Stomach (tissue), 9 donors: ENCODE data around the gene ING3. TPM values are rescaled to one million over a fixed set of nuclear protein-coding genes. Genes with fewer than 3 reads are reported as not detected.

Source experiments
- DNase-seq, 2 donors: peaks; one replicate each; pipeline versions ENCODE4 v3.0.0 to v3.0.0-alpha.2; 2013 to 2019
- H3K27ac ChIP-seq, 5 donors: fragments of 200-600 bp in 4 of 5; sonication (generic) in 4 of 5; one replicate each; pipeline ENCODE4 v1.5.1; 2013 to 2019; ENCODE audit warnings: mild to moderate bottlenecking in 1 of 5, moderate library complexity in 1 of 5
- H3K27me3 ChIP-seq, 3 donors: fragments of 200-600 bp; sonication (generic); one replicate each; pipeline ENCODE4 v1.5.1; 2017 to 2019; ENCODE audit warnings: mixed run types in 1 of 3
- H3K36me3 ChIP-seq, 4 donors: fragments of 200-600 bp; sonication (generic); 1 replicate in 3 of 4; 2 replicates in 1 of 4; pipeline ENCODE4 v1.5.1; 2016 to 2019
- H3K4me1 ChIP-seq, 4 donors: fragments of 200-600 bp; sonication (generic); one replicate each; pipeline ENCODE4 v1.5.1; 2016 to 2019
- H3K4me3 ChIP-seq, 4 donors: fragments of 200-600 bp; sonication (generic) in 3 of 4; one replicate each; pipeline ENCODE4 v1.5.1; 2016 to 2019; ENCODE audit warnings: mild to moderate bottlenecking in 1 of 4
- H3K9me3 ChIP-seq, 4 donors: fragments of 200-600 bp; sonication (generic); one replicate each; pipeline ENCODE4 v1.5.1; 2016 to 2019
- CTCF ChIP-seq, 7 experiments: fragments of 450-650 bp in 4 of 7; fragments of 200-600 bp in 3 of 7; sonication (generic) in 3 of 7; IDR thresholded peaks; one replicate each; pipeline ENCODE4 v1.5.1; 2016 to 2019; ENCODE audit warnings: antibody characterized with exemption in 7 of 7, control low read depth in 2 of 7, mild to moderate bottlenecking in 1 of 7
- EP300 ChIP-seq: sonication (generic); formaldehyde crosslinking; IDR thresholded peaks from one replicate; pipeline ENCODE4 v1.6.1; 2017; ENCODE audit warnings: antibody characterized with exemption
- POLR2A ChIP-seq, 4 donors: fragments of 450-650 bp; IDR thresholded peaks; one replicate each; pipeline ENCODE4 v1.6.1; 2016; ENCODE audit warnings: antibody characterized with exemption in 4 of 4, control low read depth in 2 of 4, mild to moderate bottlenecking in 1 of 4, moderate library complexity in 1 of 4
- POLR2AphosphoS5 ChIP-seq, 3 donors: sonication (generic); formaldehyde crosslinking; IDR thresholded peaks; one replicate each; pipeline ENCODE4 v1.6.1; 2016; ENCODE audit warnings: antibody characterized with exemption in 3 of 3
- WGBS, 5 donors: extraction: QIAGEN DNeasy Blood & Tissue Kit in 3 of 5; methylation state at CpG; one replicate each; pipeline versions ENCODE4 v1.1.5 to v1.1.7; 2013 to 2018; 5-methylcytosine and 5-hydroxymethylcytosine counted together
- intact Hi-C: fragments of 100-400 bp; cut with DNase I; formaldehyde crosslinking; loops from one replicate; pipeline ENCODE4 v1.15.1; 2023; ENCODE audit warnings: low total_unique reads
- polyA plus RNA-seq, 3 donors: library from polyadenylated mRNA; stranded (reverse); fragments of 200-250 nt; gene quantifications; one replicate each; pipeline ENCODE4 v1.2.3, GENCODE V29; 2013
- total RNA-seq, 5 donors: library from RNA; depleted of rRNA; stranded (reverse); fragments of >200 nt; gene quantifications; one replicate each; pipeline versions ENCODE4 v1.1.0 to v1.2.3, GENCODE V29; 2014 to 2016
- donor health status: healthy with polysubstance abuse.
- donor health status: Bipolar disorder and iron deficiency.
- donor health status: healthy.

The ING3 gene
- total and polyA plus RNA-seq, 8 donors = 6.3 to 37.1 (median 16.2) TPM

- no peak overlapping the region for H3K4me3 ChIP-seq
- no peak for TF ChIP-seq CTCF (IDR thresholded peaks at IDR 0.05)
- TF ChIP-seq EP300 = no peak
- TF ChIP-seq POLR2AphosphoS5 (IDR thresholded peaks at IDR 0.05) = no peak
- TF ChIP-seq POLR2A (IDR thresholded peaks at IDR 0.05) = no peak
- no peak for DNase-seq
- H3K9me3 ChIP-seq = no peaks in the 10 kb centered on the region
- no peaks in the 10 kb centered on the region for H3K27me3 ChIP-seq
- no peaks in the 10 kb centered on the region for H3K4me1 ChIP-seq
- intact Hi-C loops = no loop called here
- no peak overlapping the region for H3K27ac ChIP-seq
- no peaks in the 10 kb centered on the region for H3K36me3 ChIP-seq
- 66 to 84% (median 74%) methylated on average over 2 of the region's 2 CpGs for WGBS, 5 donors
These were observed 25.7 kb upstream of the ING3 start for GRCh38 chr7:120924837-120925236.

GRCh38 chr7:120925392-120925791 is 25.2 kb upstream of the ING3 start:
- H3K36me3 ChIP-seq = no peaks in the 10 kb centered on the region
- TF ChIP-seq EP300 = no peak
- TF ChIP-seq POLR2AphosphoS5 (IDR thresholded peaks at IDR 0.05) = no peak
- no peak for TF ChIP-seq CTCF (IDR thresholded peaks at IDR 0.05)
- no peak for TF ChIP-seq POLR2A (IDR thresholded peaks at IDR 0.05)
- no peaks in the 10 kb centered on the region for H3K9me3 ChIP-seq
- H3K27me3 ChIP-seq = no peaks in the 10 kb centered on the region
- WGBS, 5 donors = 81 to 88% (median 83%) methylated on average over 5 of the region's 5 CpGs
- DNase-seq = no peak
- H3K27ac ChIP-seq = no peak overlapping the region
- no peaks in the 10 kb centered on the region for H3K4me1 ChIP-seq
- H3K4me3 ChIP-seq = no peak overlapping the region
- intact Hi-C loops = no loop called here

GRCh38 chr7:120926943-120927346 is 23.6 kb upstream of the ING3 start:
- DNase-seq = no peak
- Histone ChIP-seq H3K27ac (no peak overlapping the region), H3K4me1 (no peaks in the 10 kb centered on the region), H3K4me3 (no peak overlapping the region), H3K27me3 (no peaks in the 10 kb centered on the region), H3K9me3 (no peaks in the 10 kb centered on the region), H3K36me3 (no peaks in the 10 kb centered on the region)
- no peak for TF ChIP-seq POLR2AphosphoS5 (IDR thresholded peaks at IDR 0.05)
- no peak for TF ChIP-seq EP300
- no peak for TF ChIP-seq CTCF (IDR thresholded peaks at IDR 0.05)
- TF ChIP-seq POLR2A (IDR thresholded peaks at IDR 0.05) = no peak
- intact Hi-C loops = no loop called here
- WGBS, 5 donors = 28 to 45% (median 40%) methylated on average over 2 of the region's 2 CpGs

- H3K4me1 ChIP-seq = no peaks in the 10 kb centered on the region
- WGBS, 5 donors = 80 to 91% (median 88%) methylated on average over 2 of the region's 2 CpGs
- no peak overlapping the region for H3K27ac ChIP-seq
- no peak overlapping the region for H3K4me3 ChIP-seq
- DNase-seq = no peak
- TF ChIP-seq CTCF (IDR thresholded peaks at IDR 0.05) (no peak), POLR2AphosphoS5 (IDR thresholded peaks at IDR 0.05) (no peak), EP300 (no peak), POLR2A (IDR thresholded peaks at IDR 0.05) (no peak)
- H3K36me3 ChIP-seq = no peaks in the 10 kb centered on the region
- H3K9me3 ChIP-seq = no peaks in the 10 kb centered on the region
- intact Hi-C loops = no loop called here
- H3K27me3 ChIP-seq = no peaks in the 10 kb centered on the region
These were observed 23.0 kb upstream of the ING3 start for GRCh38 chr7:120927454-120928103.
